ENCODE data around the gene LYSMD2.

Gene LYSMD2

GRCh38 chr15:51776952-51777569 is 39.6 kb upstream of the LYSMD2 start:
- H3K4me3 ChIP-seq: no peak overlapping the region
- intact Hi-C loops (cut with DNase I; ENCODE audit: low total_unique reads): loop anchor here (2.0 kb wide), 1 partner anchor 126 kb away; no protein-coding TSS in a partner anchor
- TF ChIP-seq CTCF (IDR thresholded peaks at IDR 0.05): peak; percentile 63 to 72
- peaks cover 0 to 6% (median 0%) of the 10 kb centered on the region in 4 donors for H3K4me1 ChIP-seq
- H3K27ac ChIP-seq: no peak overlapping the region
- no peaks in the 10 kb centered on the region for H3K9me3 ChIP-seq
- peaks cover 11 to 49% (median 28%) of the 10 kb centered on the region in 3 donors for H3K36me3 ChIP-seq
- peak in 1 of 2 donors; percentile 50 for DNase-seq
- no peaks in the 10 kb centered on the region for H3K27me3 ChIP-seq

- Histone ChIP-seq H3K27ac (no peak overlapping the region), H3K9me3 (no peaks in the 10 kb centered on the region), H3K4me3 (no peak overlapping the region), H3K4me1 (peaks cover 0 to 6% (median 0%) of the 10 kb centered on the region in 4 donors), H3K27me3 (no peaks in the 10 kb centered on the region), H3K36me3 (peaks cover 7 to 54% (median 31%) of the 10 kb centered on the region in 3 donors)
- peak in 1 of 2 donors; percentile 38 for DNase-seq
- intact Hi-C loops (cut with DNase I; ENCODE audit: low total_unique reads): loop anchor here (2.0 kb wide), 1 partner anchor 125 kb away; no protein-coding TSS in a partner anchor
- TF ChIP-seq CTCF (IDR thresholded peaks at IDR 0.05): peak; percentile 72
Observed at GRCh38 chr15:51775967-51776816, 38.7 kb upstream of the LYSMD2 start.

GRCh38 chr15:51774916-51775315 is 37.5 kb upstream of the LYSMD2 start:
- no peaks in the 10 kb centered on the region for H3K9me3 ChIP-seq
- no peak overlapping the region for H3K27ac ChIP-seq
- TF ChIP-seq CTCF (IDR thresholded peaks at IDR 0.05): no peak
- DNase-seq: no peak
- intact Hi-C loops (cut with DNase I; ENCODE audit: low total_unique reads): no loop called here
- peaks cover 0 to 6% (median 0%) of the 10 kb centered on the region in 4 donors for H3K4me1 ChIP-seq
- H3K4me3 ChIP-seq: no peak overlapping the region
- H3K36me3 ChIP-seq: peaks cover 3 to 61% (median 31%) of the 10 kb centered on the region in 3 donors
- H3K27me3 ChIP-seq: no peaks in the 10 kb centered on the region

GRCh38 chr15:51771773-51772172 is 34.3 kb upstream of the LYSMD2 start:
- intact Hi-C loops (cut with DNase I; ENCODE audit: low total_unique reads): no loop called here
- Histone ChIP-seq H3K9me3 (no peaks in the 10 kb centered on the region), H3K27me3 (no peaks in the 10 kb centered on the region), H3K36me3 (peaks cover 10 to 78% (median 26%) of the 10 kb centered on the region in 3 donors), H3K4me3 (no peak overlapping the region), H3K4me1 (peaks cover 0 to 5% (median 0%) of the 10 kb centered on the region in 4 donors), H3K27ac (no peak overlapping the region)
- no peak for DNase-seq
- no peak for TF ChIP-seq CTCF (IDR thresholded peaks at IDR 0.05)

GRCh38 chr15:51770902-51771301 is 33.4 kb upstream of the LYSMD2 start:
- H3K36me3 ChIP-seq: peaks cover 10 to 76% (median 26%) of the 10 kb centered on the region in 3 donors
- no peaks in the 10 kb centered on the region for H3K9me3 ChIP-seq
- no peak for TF ChIP-seq CTCF (IDR thresholded peaks at IDR 0.05)
- H3K4me1 ChIP-seq: no peaks in the 10 kb centered on the region
- no peak overlapping the region for H3K27ac ChIP-seq
- no peaks in the 10 kb centered on the region for H3K27me3 ChIP-seq
- intact Hi-C loops (cut with DNase I; ENCODE audit: low total_unique reads): no loop called here
- H3K4me3 ChIP-seq: no peak overlapping the region
- DNase-seq: no peak
